Neural progenitor cell (in vitro differentiated cells): ENCODE measurements around the gene MFN1. TPM values are rescaled to one million over a fixed set of nuclear protein-coding genes. Genes with fewer than 3 reads are reported as not detected.

Source experiments
- DNase-seq: peaks from one replicate; pipeline ENCODE4 v3.0.0-alpha.2; 2016; ENCODE audit warnings: low spot score
- H2AFZ ChIP-seq: fragments of 200-600 bp; sonication (generic); replicated peaks from 2 replicates; pipeline ENCODE4 v1.6.1; 2016; ENCODE audit warnings: antibody characterized with exemption
- H3F3A ChIP-seq: fragments of 200-600 bp; sonication (generic); 2 replicates; pipeline ENCODE4 v1.6.1; 2016; ENCODE audit warnings: antibody characterized with exemption, low read depth
- H3K27ac ChIP-seq: fragments of 200-600 bp; sonication (generic); 2 replicates; pipeline ENCODE4 v1.5.1; 2016; ENCODE audit warnings: mild to moderate bottlenecking
- H3K27me3 ChIP-seq: fragments of 200-600 bp; sonication (generic); 2 replicates; pipeline ENCODE4 v1.6.1; 2016; ENCODE audit warnings: mild to moderate bottlenecking, moderate library complexity
- H3K36me3 ChIP-seq: fragments of 200-600 bp; sonication (generic); 2 replicates; pipeline ENCODE4 v1.5.1; 2016
- H3K4me1 ChIP-seq: fragments of 200-600 bp; sonication (generic); 2 replicates; pipeline ENCODE4 v1.6.1; 2016; ENCODE audit warnings: mixed run types
- H3K4me2 ChIP-seq: fragments of 200-600 bp; sonication (generic); 2 replicates; pipeline ENCODE4 v1.6.1; 2016
- H3K4me3 ChIP-seq: fragments of 200-600 bp; sonication (generic); 2 replicates; pipeline ENCODE4 v1.5.1; 2016
- H3K79me2 ChIP-seq: fragments of 200-600 bp; sonication (generic); 2 replicates; pipeline ENCODE4 v1.6.1; 2016; ENCODE audit warnings: low read depth
- H3K9ac ChIP-seq: fragments of 200-600 bp; sonication (generic); 2 replicates; pipeline ENCODE4 v1.6.1; 2016
- H3K9me3 ChIP-seq: fragments of 200-600 bp; sonication (generic); 2 replicates; pipeline ENCODE4 v1.5.1; 2016; ENCODE audit warnings: low read depth
- H4K20me1 ChIP-seq: fragments of 200-600 bp; sonication (generic); 2 replicates; pipeline ENCODE4 v1.6.1; 2016; ENCODE audit warnings: low read depth
- H3K27ac Mint-ChIP-seq: 3 replicates; pipeline ENCODE4 v1.8.0; 2021; ENCODE audit warnings: mixed read lengths
- H3K27me3 Mint-ChIP-seq: 2 replicates; pipeline ENCODE4 v1.8.0; 2022; ENCODE audit warnings: low read depth, mild to moderate bottlenecking, inconsistent platforms, moderate library complexity, mixed read lengths; ENCODE audit not compliant: insufficient read depth
- H3K36me3 Mint-ChIP-seq: 3 replicates; pipeline ENCODE4 v1.8.0; 2021; ENCODE audit warnings: mixed read lengths
- H3K4me1 Mint-ChIP-seq: 3 replicates; pipeline ENCODE4 v1.8.0; 2021; ENCODE audit warnings: mixed read lengths
- H3K4me3 Mint-ChIP-seq: 3 replicates; pipeline ENCODE4 v1.8.0; 2021; ENCODE audit warnings: mild to moderate bottlenecking, moderate library complexity, mixed read lengths
- H3K9me3 Mint-ChIP-seq: 3 replicates; pipeline ENCODE4 v1.8.0; 2020; ENCODE audit warnings: mixed read lengths
- EZH2 ChIP-seq: fragments of 200-600 bp; sonication (generic); IDR thresholded peaks from 2 replicates; pipeline ENCODE4 v1.6.1; 2017; ENCODE audit warnings: antibody characterized with exemption, mild to moderate bottlenecking, moderate library complexity
- EZH2phosphoT487 ChIP-seq: fragments of 200-600 bp; sonication (generic); IDR thresholded peaks from 2 replicates; pipeline ENCODE4 v1.6.1; 2017; ENCODE audit warnings: antibody characterized with exemption
- total RNA-seq: library from RNA; depleted of rRNA; stranded (reverse); fragments of >200 nt; gene quantifications from 2 replicates; pipeline ENCODE4 v1.2.3, GENCODE V29; 2015; ENCODE audit warnings: low replicate concordance
- TF ChIP-seq, protein P1 (sequence below): fragments of 200-600 bp; sonication (generic); IDR thresholded peaks from 2 replicates; pipeline ENCODE4 v1.5.1; 2017; ENCODE audit warnings: antibody characterized with exemption, mild to moderate bottlenecking

MFN1 gene
- total RNA-seq, 1 donor from 2014 or later, result 62.5 TPM

DNA sequence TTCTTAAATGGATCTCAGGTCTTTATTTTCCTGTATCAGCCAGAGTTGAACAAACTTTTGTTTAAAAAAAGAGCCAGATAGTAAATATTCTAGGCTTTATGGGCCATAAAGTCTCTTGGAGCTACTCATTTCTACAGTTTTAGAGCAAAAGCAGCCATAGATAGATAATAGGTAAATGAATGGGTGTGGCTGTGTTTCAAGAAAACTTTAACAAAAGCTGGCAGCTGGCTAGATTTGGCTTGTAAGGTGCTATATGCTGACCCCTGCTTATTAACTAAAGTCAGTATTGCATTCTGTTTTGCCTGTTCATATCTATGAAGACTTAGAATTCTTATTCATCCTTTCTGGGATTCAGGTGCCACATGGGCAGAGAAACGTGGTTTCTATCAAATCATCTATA lies 29.0 kb downstream of the MFN1 start:
- no peaks in the 10 kb centered on the region for H3K36me3 ChIP-seq
- no peak for TF ChIP-seq EZH2phosphoT487
- Mint-ChIP-seq H3K27ac (no peak overlapping the region), H3K4me3 (no peak overlapping the region), H3K36me3 (peaks cover 15% of the 10 kb centered on the region), H3K4me1 (no peaks in the 10 kb centered on the region), H3K27me3 (no peaks in the 10 kb centered on the region), H3K9me3 (no peaks in the 10 kb centered on the region)
- no peak overlapping the region for H3K4me3 ChIP-seq
- H3K27ac ChIP-seq, result no peak overlapping the region
- H3K4me2 ChIP-seq, result no peak overlapping the region
- no peaks in the 10 kb centered on the region for H3K27me3 ChIP-seq
- H3K9me3 ChIP-seq, result no peaks in the 10 kb centered on the region
- H4K20me1 ChIP-seq, result no peaks in the 10 kb centered on the region
- DNase-seq, result no peak
- no peak overlapping the region for H3K9ac ChIP-seq
- H2AFZ ChIP-seq, result no peak overlapping the region
- peaks cover 1% of the 10 kb centered on the region for H3F3A ChIP-seq
- no peaks in the 10 kb centered on the region for H3K79me2 ChIP-seq
- H3K4me1 ChIP-seq, result no peaks in the 10 kb centered on the region

DNA sequence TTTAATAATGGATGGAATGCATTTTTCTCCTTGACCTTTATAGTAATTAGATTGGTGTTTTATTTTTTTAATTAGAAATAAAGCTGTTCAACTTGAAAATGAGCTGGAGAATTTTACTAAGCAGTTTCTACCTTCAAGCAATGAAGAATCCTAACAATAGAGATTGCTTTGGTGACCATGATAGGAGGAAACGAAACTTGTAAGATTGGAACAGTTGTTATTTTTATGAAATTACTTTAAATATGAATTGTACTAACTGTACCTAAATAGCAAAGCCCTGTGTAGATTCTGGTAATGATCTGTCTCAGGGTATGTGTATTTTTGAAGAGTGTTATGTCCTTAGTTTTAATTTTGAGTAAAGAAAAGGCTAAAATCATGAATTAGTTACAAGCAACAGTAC lies 44.4 kb downstream of the MFN1 start:
- no peak overlapping the region for H3K27ac Mint-ChIP-seq
- H3K4me3 Mint-ChIP-seq, result no peak overlapping the region
- Histone ChIP-seq H3K27me3 (no peaks in the 10 kb centered on the region), H3K36me3 (peaks cover 15% of the 10 kb centered on the region), H3K4me2 (no peak overlapping the region), H3K4me1 (no peaks in the 10 kb centered on the region), H3K9me3 (no peaks in the 10 kb centered on the region), H4K20me1 (no peaks in the 10 kb centered on the region), H3K4me3 (no peak overlapping the region), H3K27ac (no peak overlapping the region), H3K79me2 (no peaks in the 10 kb centered on the region), H3F3A (no peaks in the 10 kb centered on the region), H2AFZ (no peak overlapping the region), H3K9ac (no peak overlapping the region)
- TF ChIP-seq EZH2phosphoT487 (no peak), EZH2 (no peak)
- TF ChIP-seq, protein P1, sequence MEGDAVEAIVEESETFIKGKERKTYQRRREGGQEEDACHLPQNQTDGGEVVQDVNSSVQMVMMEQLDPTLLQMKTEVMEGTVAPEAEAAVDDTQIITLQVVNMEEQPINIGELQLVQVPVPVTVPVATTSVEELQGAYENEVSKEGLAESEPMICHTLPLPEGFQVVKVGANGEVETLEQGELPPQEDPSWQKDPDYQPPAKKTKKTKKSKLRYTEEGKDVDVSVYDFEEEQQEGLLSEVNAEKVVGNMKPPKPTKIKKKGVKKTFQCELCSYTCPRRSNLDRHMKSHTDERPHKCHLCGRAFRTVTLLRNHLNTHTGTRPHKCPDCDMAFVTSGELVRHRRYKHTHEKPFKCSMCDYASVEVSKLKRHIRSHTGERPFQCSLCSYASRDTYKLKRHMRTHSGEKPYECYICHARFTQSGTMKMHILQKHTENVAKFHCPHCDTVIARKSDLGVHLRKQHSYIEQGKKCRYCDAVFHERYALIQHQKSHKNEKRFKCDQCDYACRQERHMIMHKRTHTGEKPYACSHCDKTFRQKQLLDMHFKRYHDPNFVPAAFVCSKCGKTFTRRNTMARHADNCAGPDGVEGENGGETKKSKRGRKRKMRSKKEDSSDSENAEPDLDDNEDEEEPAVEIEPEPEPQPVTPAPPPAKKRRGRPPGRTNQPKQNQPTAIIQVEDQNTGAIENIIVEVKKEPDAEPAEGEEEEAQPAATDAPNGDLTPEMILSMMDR, result no peak
- no peaks in the 10 kb centered on the region for H3K4me1 Mint-ChIP-seq
- no peaks in the 10 kb centered on the region for H3K9me3 Mint-ChIP-seq
- H3K36me3 Mint-ChIP-seq, result peaks cover 6% of the 10 kb centered on the region
- no peaks in the 10 kb centered on the region for H3K27me3 Mint-ChIP-seq
- no peak for DNase-seq

DNA sequence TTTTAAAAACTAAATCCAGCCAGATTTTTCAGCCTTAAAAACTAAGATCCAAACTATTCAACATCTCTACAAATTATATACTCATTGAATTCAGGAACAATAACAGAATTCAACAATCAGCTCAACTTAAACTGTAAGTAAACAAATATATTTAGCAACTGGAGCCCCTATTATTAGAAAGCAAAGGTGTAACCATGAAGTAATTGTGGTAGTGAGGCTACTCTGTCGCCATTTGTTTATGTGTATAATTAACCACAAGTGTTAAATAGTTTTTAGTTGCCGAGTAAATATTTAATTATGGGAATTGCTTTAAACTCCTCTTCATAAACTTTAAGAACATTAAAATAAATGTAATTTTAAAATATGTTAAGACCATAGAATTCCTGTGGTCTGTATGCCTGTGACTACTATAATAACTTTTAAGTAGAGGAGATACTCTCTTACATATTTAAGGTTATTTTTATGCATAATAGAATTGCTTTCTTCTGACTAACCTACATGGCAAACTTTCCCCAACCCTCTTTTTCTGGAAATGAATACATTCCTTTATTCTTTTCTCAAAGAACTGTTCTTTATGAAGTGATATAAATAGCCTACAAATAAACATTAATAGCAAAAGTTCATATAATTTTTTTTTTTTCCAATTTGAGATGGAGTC lies 51.2 kb downstream of the MFN1 start:
- Mint-ChIP-seq H3K4me1 (peaks cover 2% of the 10 kb centered on the region), H3K4me3 (no peak overlapping the region), H3K9me3 (no peaks in the 10 kb centered on the region), H3K27ac (no peak overlapping the region), H3K27me3 (no peaks in the 10 kb centered on the region), H3K36me3 (peaks cover 4% of the 10 kb centered on the region)
- no peak for TF ChIP-seq EZH2
- TF ChIP-seq, protein P1, result no peak
- TF ChIP-seq EZH2phosphoT487, result no peak
- Histone ChIP-seq H3K36me3 (no peaks in the 10 kb centered on the region), H3K79me2 (no peaks in the 10 kb centered on the region), H2AFZ (no peak overlapping the region), H3K27ac (no peak overlapping the region), H3K9ac (no peak overlapping the region), H3K27me3 (no peaks in the 10 kb centered on the region), H3K4me3 (no peak overlapping the region), H3K4me1 (no peaks in the 10 kb centered on the region), H4K20me1 (no peaks in the 10 kb centered on the region), H3K4me2 (no peak overlapping the region), H3F3A (peaks cover 13% of the 10 kb centered on the region), H3K9me3 (no peaks in the 10 kb centered on the region)
- DNase-seq, result no peak

DNA sequence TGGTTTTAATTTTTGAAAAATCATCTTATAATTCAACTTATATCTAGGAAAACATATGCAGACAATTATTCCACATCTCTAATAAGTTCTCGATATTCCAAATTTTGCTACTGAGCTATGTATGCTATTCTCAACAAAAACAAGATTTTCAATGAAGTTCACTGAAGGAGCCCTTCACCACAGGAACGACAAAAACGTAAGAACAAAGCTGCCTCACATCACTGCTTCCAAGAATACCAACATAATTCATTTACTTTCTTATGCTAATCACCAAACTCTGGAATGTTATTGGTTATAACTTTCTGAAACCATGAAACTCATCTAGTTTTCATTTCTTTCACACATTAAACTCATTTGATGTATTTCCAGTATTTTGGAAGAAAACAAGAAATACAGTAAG lies 54.1 kb downstream of the MFN1 start:
- Histone ChIP-seq H3K4me3 (no peak overlapping the region), H3K36me3 (no peaks in the 10 kb centered on the region), H2AFZ (no peak overlapping the region), H3K4me1 (no peaks in the 10 kb centered on the region), H4K20me1 (no peaks in the 10 kb centered on the region), H3K9me3 (no peaks in the 10 kb centered on the region), H3K27me3 (no peaks in the 10 kb centered on the region), H3K27ac (no peak overlapping the region), H3K4me2 (no peak overlapping the region), H3K79me2 (no peaks in the 10 kb centered on the region), H3F3A (peaks cover 13% of the 10 kb centered on the region), H3K9ac (no peak overlapping the region)
- H3K9me3 Mint-ChIP-seq, result no peaks in the 10 kb centered on the region
- TF ChIP-seq, protein P1, result no peak
- TF ChIP-seq EZH2phosphoT487, result no peak
- no peak for TF ChIP-seq EZH2
- no peak overlapping the region for H3K27ac Mint-ChIP-seq
- H3K27me3 Mint-ChIP-seq, result no peaks in the 10 kb centered on the region
- H3K4me3 Mint-ChIP-seq, result no peak overlapping the region
- peaks cover 2% of the 10 kb centered on the region for H3K4me1 Mint-ChIP-seq
- DNase-seq, result no peak
- peaks cover 7% of the 10 kb centered on the region for H3K36me3 Mint-ChIP-seq
